HG02852 (cell line): ENCODE data around the gene NEURL1.

Experiments
- ATAC-seq: cut with Tn5 transposase; IDR thresholded peaks from one replicate; pipeline ENCODE4 v1.9.1; 2021; ENCODE audit warnings: mild to moderate bottlenecking, moderate library complexity; ENCODE audit not compliant: unreplicated experiment

The NEURL1 gene

DNA sequence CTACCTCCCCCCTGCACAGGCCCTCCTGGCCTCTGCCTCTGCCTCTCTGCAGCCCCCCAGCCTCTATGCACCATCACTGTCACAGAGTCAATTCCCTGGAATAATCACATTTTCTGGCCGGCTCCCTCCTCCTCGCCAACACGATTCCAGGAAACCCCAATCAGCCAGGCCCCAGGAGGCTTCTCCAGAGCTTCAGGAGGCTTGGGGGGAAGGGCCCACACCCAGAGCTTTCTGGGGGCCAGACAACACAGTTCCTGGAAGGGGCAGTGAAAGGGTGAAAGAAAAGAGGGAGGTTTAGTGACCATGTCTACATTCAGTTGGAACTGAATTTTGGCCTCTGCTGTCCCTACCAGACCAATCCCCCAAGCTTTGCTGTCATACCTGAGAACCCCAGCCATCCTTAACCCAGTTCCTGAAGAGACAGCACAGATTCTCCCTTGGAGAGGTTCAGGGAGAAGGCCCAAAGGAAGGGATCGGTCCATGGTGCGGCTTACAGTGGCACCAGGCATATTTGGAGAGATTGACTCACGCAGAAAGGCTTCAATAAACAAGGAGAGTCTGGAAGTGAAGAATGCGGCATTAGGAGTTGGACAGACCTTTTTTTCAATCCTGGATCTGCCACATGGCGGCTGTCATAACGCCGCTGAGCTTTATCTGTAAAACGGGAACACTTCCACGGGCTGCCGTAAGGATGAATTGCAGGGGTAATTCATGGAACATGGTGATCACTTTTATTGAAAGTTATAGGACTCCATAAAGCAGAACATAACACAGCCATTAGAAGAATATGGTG, 89.0 kb downstream of the NEURL1 start:
- no peak for ATAC-seq

DNA sequence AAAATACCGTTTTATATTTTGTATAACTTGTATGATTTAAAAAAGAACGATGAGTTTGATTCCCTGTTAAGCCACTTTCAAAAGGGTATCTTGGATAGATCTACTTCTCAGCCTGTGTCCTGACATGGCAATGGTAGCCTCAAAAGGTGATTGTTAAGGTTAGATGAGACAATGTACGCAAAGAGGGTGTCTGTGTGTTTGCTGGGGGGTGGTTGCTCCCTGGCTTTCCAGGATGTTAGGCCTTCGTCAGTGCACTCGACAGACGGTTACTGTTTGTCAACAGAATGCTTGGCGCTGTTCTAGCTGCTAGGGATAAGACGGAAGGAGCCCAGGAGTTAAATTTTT, 90.3 kb downstream of the NEURL1 start:
- ATAC-seq, result no peak

DNA sequence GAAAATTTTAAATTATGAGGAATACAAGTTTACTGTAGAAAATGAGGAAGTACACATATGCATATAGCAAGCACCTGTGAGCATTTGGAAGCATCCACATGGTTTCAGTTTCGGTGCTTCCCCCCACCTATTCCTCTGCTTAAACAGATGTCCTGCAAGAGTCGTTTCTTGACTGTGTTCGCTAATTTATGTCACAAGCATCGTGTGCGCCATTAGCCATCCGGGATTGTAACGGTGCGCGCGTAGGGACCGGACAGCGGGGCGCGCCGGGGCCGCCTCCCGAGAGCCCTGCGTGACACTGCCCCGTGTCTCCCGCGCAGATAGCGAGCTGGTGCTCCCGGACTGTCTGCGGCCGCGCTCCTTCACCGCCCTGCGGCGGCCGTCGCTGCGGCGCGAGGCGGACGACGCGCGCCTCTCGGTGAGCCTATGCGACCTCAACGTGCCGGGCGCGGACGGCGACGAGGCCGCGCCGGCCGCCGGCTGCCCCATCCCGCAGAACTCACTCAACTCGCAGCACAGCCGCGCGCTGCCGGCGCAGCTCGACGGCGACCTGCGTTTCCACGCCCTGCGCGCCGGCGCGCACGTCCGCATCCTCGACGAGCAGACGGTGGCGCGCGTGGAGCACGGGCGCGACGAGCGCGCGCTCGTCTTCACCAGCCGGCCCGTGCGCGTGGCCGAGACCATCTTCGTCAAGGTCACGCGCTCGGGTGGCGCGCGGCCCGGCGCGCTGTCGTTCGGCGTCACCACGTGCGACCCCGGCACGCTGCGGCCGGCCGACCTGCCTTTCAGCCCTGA, 90.9 kb downstream of the NEURL1 start:
- ATAC-seq, result no peak

DNA sequence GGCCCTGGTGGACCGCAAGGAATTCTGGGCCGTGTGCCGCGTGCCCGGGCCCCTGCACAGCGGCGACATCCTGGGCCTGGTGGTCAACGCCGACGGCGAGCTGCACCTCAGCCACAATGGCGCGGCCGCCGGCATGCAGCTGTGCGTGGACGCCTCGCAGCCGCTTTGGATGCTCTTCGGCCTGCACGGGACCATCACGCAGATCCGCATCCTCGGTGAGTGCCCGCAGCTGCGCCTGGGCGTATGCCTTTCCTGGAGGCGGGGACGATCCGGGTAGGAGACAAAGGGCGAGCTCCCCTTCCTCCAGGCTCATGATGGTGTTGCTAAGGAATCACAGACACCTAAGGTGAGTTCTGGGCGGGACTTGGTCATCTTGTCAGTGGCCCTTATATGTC, 91.5 kb downstream of the NEURL1 start:
- no peak for ATAC-seq

DNA sequence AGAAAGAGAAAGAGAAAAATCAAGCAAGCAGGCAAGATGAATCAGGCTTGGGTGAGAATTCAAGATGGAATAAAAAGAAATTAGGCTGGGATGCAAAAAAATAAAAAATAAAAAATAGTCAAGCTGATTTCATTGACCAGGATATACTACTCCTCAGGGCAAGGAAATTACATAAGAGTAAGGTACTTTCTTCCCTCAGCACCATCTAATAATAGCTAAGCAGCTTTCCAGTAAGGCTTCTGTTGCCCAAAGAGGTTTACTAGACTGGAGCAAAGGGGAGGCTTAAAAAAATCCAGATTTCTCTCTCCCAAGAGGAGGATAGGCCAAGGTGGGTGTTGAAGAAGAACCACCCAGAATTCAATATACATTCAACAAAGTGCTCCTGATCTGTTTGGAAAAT, 93.6 kb downstream of the NEURL1 start:
- ATAC-seq, result no peak

DNA sequence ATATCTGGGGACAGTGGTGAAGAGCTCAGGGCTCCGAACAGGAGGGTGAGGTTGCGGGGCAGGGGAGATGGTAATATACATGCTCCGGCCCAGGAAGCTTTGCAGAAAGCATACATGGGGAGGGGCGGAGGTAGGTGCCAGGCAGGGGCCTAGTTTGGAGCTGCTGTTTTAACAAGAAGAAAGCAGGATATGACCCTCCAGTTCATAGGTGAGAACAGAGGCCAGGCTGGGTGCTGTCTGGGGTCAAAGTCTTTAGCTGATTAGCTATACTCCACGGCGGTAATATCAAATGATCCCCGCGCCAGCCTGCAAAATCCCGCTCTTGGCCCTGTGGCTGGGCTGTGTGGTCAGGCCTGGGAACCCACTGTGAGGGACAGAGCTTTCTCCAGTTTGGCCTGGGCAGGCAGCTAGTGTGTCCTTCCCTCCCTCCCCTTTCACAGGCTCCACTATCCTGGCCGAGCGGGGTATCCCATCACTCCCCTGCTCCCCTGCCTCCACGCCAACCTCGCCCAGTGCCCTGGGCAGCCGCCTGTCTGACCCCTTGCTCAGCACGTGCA, 95.6 kb downstream of the NEURL1 start:
- ATAC-seq, result no peak

DNA sequence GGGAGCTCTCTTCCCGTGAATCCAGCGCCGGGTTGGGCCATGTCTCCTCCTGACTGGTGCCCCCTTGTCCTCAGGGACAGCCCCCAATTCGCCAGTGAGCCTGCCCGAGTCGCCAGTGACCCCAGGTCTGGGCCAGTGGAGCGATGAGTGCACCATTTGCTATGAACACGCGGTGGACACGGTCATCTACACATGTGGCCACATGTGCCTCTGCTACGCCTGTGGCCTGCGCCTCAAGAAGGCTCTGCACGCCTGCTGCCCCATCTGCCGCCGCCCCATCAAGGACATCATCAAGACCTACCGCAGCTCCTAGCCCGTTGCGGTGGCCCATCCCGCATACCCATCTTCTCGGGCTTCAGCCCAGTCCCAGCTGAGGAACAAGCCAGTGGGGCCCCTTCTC, 96.6 kb downstream of the NEURL1 start:
- no peak for ATAC-seq

DNA sequence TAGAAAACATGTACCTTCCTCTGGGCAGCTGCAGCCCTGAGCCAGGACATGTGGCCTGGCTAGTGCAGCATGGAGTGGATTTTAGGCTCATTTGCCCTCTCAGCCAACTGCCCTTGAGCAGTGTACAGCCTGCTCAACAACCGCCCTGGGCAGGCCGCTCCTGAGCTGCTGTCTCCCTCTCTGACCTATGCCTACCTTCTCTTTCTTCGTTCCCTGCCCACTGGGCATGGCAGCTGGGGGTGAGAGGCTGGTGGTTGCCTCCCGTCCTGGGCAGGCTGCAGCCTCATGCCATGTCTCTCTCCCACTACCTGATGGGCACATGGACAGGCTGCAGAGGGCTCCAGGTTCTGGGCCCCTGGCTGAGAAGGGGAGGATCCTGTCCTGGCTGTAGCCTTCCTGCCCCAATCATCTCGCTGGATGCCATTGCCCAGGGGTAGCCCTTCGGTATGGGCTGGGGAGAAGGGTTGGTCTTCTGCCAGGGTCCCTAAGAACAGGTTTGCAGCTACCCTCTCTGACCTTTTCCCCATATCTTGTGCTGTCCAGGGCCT, 97.3 kb downstream of the NEURL1 start:
- no peak for ATAC-seq

DNA sequence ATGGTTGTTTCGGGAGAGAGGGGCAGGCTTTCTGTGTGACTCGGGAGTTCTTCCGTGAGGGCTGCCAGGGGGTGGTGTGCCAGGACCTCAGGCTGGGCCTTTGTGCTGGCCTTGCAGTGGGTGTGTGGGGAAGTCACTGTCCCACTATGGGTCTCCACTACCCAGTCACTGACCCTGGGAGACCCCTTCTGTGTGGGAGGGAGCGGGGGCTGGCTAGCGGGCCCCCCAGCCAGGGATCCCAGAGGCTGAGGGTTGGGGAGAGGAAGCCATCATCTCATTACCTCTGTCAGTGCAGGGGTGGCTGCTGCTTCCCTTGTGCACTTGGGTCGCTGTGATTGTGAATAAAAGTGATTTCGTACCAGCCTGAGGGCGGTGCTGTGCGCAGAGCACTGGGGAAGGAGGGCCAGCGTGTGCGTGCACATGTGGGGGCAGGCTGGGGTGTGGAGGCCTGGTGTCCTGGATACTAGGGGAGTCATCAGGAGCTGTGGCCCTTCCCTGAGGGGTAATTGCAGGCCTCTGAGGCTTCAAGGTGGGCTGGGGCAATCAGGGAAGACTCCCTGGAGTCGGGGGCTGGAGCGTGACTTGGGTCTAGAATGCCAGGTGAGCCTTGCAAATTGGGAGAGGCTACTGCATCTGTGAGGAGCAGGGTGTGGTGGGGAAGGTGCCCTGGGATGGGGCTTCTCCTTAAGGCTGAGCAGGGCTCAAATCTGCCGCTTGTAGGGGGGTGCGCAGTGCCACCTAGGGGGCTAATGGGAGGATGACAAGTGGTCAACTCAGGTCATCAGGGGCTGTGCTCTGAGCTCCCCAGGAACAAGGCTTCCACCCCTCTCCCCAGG, 98.9 kb downstream of the NEURL1 start:
- peak; percentile 55 for ATAC-seq

DNA sequence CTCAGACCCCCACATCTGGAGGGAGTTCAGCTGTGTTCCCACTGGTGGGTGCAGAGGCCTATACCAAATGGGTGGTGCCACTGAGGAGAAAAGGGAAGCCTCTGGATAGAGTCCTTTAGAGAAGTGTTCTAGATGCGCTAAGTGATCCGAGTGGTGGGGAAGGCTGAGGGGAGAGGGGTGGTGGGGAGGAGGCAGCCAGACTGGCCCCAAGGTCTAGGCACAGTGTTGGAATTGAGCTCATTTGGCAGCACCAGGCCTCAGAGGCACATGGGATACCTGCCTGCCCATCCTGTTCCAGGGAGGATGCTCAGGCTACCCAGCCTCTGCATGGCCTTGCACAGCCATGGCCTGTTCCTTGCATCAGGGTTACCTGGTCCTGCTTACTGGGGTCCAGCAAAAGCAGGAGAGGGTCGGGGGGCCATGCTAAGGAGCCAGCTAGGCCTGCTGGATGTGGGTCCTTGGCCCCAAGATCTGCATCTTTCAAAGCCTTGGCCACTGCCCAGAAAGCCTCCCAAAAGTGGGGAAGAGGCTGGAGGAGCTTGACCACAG, 99.6 kb downstream of the NEURL1 start:
- no peak for ATAC-seq

DNA sequence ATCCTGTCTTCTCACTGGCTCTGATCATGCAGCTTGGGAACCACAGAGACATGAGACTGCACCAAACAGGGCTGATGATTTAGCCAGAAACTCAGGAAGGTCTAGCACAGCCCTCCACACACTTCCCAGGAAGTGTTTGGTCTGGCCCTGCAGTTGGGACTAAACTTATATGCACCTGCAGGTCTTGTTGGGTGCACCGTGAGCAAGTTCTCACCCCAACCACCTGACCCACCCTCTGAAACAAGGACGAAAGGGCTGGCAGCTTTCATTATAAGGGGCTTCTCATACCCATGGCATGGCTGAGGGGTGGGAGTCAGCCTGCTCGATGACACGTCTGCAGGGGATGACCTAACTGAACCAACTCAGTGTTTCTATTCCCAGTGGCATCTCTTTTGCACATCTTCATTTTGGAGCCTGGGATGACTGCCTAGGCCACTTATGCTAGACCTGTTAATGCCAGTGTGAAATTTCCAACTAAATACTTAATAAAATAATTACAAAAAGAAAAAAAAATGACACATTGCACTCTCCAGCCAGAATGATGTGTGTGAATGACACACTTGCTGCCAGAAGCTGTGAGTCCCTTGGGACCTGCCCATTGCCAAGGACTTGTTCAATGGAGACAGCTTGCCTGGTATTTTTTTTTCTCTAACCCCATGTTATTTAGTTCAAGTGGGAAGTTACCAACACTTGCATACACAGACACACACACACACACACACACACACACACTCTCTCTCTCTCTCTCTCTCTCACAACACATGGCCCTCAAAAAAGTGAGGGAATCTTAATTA, 102.6 kb downstream of the NEURL1 start:
- ATAC-seq, result no peak

DNA sequence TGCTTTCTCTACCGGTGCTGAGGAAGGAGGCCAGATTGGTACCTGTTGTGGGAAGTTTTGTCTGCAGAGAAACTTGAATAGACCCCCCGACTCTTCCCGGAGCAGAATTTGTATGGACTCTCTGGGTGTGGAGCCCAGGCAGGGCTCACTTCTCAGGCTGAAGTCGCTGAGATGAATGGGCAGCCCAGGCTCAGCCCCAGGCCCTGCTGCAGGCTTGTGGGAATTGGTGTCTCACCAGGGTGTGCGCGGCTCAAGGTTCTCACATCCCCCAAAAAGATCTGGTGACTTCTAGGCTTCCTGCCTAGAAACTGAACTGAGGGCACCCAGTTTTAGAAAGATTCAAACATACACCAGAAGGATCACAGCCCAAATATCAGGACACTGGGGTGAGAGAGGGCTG, 103.5 kb downstream of the NEURL1 start:
- ATAC-seq, result no peak

DNA sequence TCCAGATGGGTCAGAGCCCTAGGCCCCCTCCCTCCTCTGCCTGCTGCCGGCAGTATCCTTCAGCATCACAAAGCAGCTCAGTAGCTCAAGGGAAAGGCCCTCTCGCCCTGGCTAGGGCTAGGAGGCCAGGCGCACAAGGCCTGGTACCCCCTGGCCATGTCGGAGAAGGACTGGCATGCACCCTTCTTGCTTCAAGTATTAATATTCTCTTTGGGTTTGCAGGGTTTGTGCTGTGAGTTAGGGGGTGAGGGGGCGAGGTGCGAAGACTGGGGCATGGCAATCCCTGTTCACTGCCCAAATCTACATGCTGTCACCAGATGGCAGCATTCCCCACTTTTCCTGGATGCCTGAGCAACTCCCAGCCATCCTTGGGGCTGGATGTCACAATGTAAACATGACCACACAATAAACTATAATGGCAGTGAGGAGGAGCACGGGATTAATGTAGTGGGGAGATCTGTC, 105.2 kb downstream of the NEURL1 start:
- ATAC-seq, result no peak

DNA sequence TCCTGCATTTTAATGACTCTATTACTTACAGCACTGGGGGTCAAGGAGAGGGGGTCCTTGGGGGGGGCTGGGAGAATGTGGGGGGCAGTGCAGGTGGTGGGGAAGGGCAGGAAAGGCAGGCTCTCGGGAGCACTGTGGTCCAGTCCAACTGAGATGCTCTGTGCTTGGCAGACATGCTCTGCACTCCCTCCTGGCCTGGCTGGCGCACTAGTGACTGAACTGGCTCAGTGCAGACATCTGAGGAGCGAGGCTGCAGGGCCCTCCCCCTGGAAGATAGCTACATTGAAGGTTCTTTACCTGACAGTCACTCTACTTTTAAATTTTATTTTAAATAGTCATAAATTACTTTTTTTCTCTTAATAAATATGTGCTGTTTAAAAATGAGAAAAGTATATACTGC, 105.7 kb downstream of the NEURL1 start:
- no peak for ATAC-seq

DNA sequence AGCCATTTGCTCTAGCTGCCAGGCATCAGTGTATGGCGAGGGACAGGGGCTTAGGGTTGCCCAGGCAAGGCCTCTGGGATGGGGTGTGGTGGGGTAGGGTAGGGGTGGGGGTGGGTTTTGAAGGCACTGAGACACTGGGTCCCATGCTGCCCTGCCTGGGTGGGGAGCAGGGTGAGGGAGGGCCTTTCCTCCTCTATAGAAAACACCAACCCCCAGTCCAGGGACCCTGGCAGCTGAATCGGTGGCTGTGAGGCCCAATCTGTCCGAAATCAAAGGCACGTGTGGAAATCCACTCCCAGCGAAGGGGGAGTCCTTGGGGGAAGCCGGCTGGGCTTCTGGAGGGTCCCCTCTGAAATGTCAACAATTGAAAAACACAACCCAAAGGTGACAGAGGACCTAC, 106.4 kb downstream of the NEURL1 start:
- no peak for ATAC-seq

DNA sequence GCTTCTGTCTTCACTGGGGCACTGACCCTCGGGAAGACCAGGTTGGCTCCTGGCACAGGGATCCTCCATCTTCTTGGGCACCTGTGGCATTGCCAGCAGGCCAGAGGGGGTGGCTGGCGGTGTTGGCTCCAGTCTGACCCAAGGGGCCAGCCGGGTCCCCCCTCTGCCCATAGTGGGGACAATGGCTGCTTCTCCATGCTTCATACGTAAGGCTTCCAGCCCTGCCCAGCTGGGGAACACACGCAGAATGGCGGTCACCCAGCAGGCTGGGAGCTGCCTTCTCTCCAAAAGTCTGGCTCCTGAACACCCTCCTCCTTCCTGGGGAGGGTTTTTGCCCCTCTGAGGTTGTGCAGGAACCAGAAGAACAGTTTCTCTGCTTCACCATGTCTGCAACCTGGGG, 106.8 kb downstream of the NEURL1 start:
- ATAC-seq, result no peak

DNA sequence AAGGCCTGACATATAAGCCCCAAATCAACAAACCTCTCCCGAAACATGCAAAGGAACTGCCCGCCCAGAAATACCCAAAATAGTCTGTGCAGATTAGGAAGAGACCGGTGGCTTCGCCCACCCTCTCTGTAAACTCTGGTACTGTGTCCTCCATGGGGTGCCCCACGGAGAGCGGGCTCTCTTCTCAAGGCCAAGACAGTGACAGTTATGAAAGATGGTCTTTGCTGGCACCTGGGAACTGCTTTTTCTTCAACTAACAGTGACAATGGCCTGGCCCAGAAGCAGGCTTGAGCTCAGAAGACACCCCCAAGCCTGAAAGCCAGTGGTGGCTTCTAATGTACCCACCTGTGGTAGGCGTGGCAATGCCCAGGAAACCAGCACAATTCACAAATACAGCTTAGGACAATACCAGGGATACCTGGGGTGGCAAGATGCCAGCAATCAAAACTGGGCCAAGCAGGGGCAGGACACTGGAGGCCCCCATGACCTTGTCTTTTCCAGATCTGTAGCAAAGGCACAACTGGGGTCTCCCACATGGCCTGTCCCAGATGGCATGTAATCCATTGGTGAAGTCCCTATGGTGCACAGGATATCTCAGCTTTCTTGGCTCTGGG, 107.6 kb downstream of the NEURL1 start:
- ATAC-seq, result no peak

DNA sequence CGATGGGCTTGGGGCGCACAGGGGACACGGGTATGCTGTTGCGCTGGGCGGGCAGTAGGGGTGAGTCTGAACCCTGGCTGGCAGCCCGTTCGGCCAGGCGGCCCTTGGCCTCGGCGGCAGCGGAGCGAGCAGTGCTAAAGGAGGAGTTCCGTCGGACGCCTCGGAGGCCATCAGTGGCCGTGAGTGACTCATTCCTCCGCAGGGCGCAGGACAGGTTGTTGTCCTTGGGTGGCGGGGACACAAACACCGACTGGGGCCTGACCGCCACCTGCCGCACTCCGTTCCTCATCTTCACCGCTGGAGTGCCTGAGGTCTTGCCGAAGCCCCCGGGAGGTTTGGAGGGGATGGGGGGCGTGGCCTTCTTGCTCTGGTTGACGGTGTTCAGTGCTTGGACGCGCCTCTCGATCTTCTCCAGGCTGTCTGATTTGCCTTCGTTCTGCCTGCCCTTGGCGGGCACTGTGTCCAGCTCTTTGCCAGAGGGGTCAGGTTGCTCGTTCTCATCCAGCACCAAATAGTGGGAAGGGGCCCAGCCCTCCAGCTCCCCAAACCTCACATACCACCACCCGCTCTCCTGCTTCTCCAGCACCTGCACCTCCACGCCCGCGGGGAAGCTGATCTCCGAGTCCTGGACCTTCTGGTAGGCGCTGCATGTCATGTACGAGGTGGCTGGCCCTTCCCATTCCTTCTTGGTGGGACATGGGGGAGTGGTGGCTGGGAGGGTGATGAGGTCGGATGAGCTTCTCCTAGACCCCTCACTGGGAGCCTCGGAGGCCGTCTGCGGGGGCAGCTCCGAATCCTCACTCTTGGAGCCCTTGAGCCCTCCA, 108.7 kb downstream of the NEURL1 start:
- no peak for ATAC-seq

DNA sequence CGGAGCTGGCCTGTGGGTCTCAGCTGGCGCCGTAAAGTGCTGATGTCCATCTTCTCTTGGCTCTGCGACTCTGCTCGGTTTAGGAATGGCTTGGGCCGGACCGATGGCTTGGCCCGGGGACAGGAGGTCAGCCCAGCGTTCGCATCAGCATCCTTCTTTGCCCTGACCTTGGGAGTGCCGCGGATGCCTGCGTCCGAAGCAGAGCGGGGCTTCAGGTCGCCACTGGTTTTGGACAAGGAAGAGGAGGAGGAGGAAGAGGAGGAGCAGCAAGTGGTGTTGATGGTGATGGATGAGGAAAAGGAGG, 109.3 kb downstream of the NEURL1 start:
- ATAC-seq, result no peak
